Measurements from ENCODE around the gene SWAP70.

SWAP70 gene

DNA sequence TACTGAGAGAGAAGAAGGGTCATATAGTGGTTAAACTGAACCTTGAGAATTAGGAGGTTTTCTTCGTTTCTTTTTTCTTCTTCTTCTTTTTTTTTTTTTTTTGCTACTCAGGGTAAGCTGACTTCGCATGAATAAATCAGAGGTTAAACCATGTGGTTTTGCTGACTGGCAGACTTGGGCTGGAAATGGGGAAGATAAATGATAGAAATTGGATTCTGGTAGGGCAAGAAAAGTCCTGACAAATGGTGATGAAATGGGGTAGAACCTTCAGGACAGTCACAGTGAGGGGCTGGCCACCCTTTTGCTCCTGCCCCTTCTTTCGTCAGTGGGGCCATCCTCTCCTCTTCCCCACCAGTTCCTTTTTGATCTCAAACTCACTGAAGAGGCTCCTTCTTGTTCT, 1.6 kb upstream of the SWAP70 start:
- Histone ChIP-seq H3K4me3 (ENCODE audit: low read depth, low read length) (no peak overlapping the region), H3K4me1 (ENCODE audit: control insufficient read depth in 1 of 2, insufficient read depth in 2 of 2, low read length in 2 of 2) (peaks cover 4 to 5% of the 10 kb centered on the region in 2 experiments), H3K27ac (ENCODE audit: low read depth, low read length) (no peak overlapping the region), H3K79me1 (ENCODE audit: low read length) (peaks cover 14% of the 10 kb centered on the region), H4K12ac (ENCODE audit: low read depth, low read length) (no peak overlapping the region), H3K4ac (ENCODE audit: low read depth, low read length) (no peak overlapping the region), H3K27me3 (ENCODE audit: insufficient read depth, low read length) (no peaks in the 10 kb centered on the region), H3K9me3 (ENCODE audit: insufficient read depth, low read depth, low read length) (peaks cover 1% of the 10 kb centered on the region), H3K4me2 (ENCODE audit: low read length) (no peak overlapping the region), H4K8ac (ENCODE audit: low read depth, low read length) (no peak overlapping the region), H2BK120ac (ENCODE audit: insufficient read depth, low read length, poor library complexity) (peak overlapping the region; percentile 73), H3K36me3 (ENCODE audit: control insufficient read depth in 1 of 2, insufficient read depth in 2 of 2, low read length in 2 of 2) (peaks cover 0 to 3% of the 10 kb centered on the region in 2 experiments), H3K14ac (ENCODE audit: low read length) (no peak overlapping the region), H4K91ac (ENCODE audit: low read depth, low read length) (no peak overlapping the region), H2AFZ (ENCODE audit: insufficient read depth, low read length, poor library complexity) (no peak overlapping the region), H3K9ac (ENCODE audit: low read length) (no peak overlapping the region), H3K23ac (ENCODE audit: low read length) (no peak overlapping the region), H3K18ac (ENCODE audit: low read length) (no peak overlapping the region), H2BK12ac (ENCODE audit: low read length) (no peak overlapping the region), H2AK5ac (ENCODE audit: low read length) (no peak overlapping the region), H2BK5ac (ENCODE audit: low read depth, low read length, poor library complexity) (no peak overlapping the region), H3K79me2 (ENCODE audit: control insufficient read depth, insufficient read depth, low read length, poor library complexity) (peaks cover 18% of the 10 kb centered on the region)
- WGBS (ENCODE audit: extremely low coverage, insufficient coverage, insufficient read length) = no CpG with 5 or more reads among the region's 3 CpGs
- peak in 1 of 2 donors; percentile 18 for DNase-seq

DNA sequence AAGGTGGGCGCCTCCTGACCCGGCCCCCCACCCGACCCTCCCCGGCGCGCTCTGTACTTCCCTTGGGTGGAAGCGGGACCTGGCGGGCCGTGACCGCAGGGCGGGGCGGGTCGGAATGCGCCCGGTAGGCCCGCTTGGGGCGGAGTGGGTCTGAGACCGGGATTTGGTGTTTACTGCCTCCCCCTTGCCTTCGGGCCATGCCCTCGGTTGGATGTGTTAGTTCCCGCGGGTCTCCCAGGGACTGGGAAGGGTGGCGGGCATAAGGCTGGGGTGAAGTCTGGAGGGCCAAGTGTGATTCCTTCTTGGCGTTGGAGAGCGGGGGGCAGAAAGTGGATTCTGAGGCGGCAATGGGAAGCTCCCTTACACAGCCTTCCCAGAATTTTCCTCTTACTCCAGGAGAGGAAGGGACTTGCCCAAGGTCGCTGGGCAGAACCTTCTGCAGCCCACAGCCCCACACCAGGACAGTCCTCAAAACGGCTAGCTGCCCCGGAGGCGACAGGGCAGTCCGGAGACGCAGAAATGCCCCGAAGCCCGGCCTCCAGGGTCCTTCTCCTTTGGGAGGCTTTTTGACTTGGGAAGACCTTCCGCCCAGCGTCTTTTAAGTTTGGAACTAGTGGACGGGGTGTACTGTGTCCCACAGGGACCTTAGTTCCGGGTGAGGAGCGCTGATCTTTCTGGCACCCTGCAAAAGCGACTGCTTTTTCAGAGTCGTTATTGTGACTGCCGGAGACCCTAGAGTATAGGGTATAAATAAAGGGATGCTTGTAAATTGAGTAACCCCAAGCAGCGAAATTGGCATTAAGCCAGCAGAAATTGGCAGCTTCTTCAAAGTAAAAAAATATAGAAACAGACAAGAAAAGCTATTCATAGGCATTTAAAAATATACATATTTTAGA, 647 bp downstream of the SWAP70 start:
- peak overlapping the region; percentile 62 for H4K91ac ChIP-seq (ENCODE audit: low read depth, low read length)
- peak overlapping the region; percentile 55 for H4K12ac ChIP-seq (ENCODE audit: low read depth, low read length)
- H3K14ac ChIP-seq (ENCODE audit: low read length) = peak overlapping the region; percentile 76
- H3K27ac ChIP-seq (ENCODE audit: low read depth, low read length) = peak overlapping the region; percentile 70
- H3K18ac ChIP-seq (ENCODE audit: low read length) = peak overlapping the region; percentile 86
- H2AK5ac ChIP-seq (ENCODE audit: low read length) = peak overlapping the region; percentile 13
- H3K4me1 ChIP-seq (ENCODE audit: control insufficient read depth in 1 of 2, insufficient read depth in 2 of 2, low read length in 2 of 2) = peaks cover 4 to 5% of the 10 kb centered on the region in 2 experiments
- WGBS (ENCODE audit: extremely low coverage, insufficient coverage, insufficient read length) = no CpG with 5 or more reads among the region's 43 CpGs
- H3K79me2 ChIP-seq (ENCODE audit: control insufficient read depth, insufficient read depth, low read length, poor library complexity) = peaks cover 18% of the 10 kb centered on the region
- peak overlapping the region; percentile 69 for H2AFZ ChIP-seq (ENCODE audit: insufficient read depth, low read length, poor library complexity)
- peak overlapping the region; percentile 78 for H3K4me2 ChIP-seq (ENCODE audit: low read length)
- H3K36me3 ChIP-seq (ENCODE audit: control insufficient read depth in 1 of 2, insufficient read depth in 2 of 2, low read length in 2 of 2) = peaks cover 0 to 3% of the 10 kb centered on the region in 2 experiments
- H3K79me1 ChIP-seq (ENCODE audit: low read length) = peaks cover 14% of the 10 kb centered on the region
- peak overlapping the region; percentile 72 for H2BK120ac ChIP-seq (ENCODE audit: insufficient read depth, low read length, poor library complexity)
- no peak overlapping the region for H2BK12ac ChIP-seq (ENCODE audit: low read length)
- peak overlapping the region; percentile 70 for H4K8ac ChIP-seq (ENCODE audit: low read depth, low read length)
- H3K9me3 ChIP-seq (ENCODE audit: insufficient read depth, low read depth, low read length) = peaks cover 1% of the 10 kb centered on the region
- peak overlapping the region; percentile 78 for H3K4ac ChIP-seq (ENCODE audit: low read depth, low read length)
- H3K9ac ChIP-seq (ENCODE audit: low read length) = peak overlapping the region; percentile 92
- DNase-seq = peak; percentile 71 to 83
- peak overlapping the region; percentile 53 for H2BK5ac ChIP-seq (ENCODE audit: low read depth, low read length, poor library complexity)
- H3K27me3 ChIP-seq (ENCODE audit: insufficient read depth, low read length) = no peaks in the 10 kb centered on the region
- H3K23ac ChIP-seq (ENCODE audit: low read length) = no peak overlapping the region
- peak overlapping the region; percentile 93 for H3K4me3 ChIP-seq (ENCODE audit: low read depth, low read length)

DNA sequence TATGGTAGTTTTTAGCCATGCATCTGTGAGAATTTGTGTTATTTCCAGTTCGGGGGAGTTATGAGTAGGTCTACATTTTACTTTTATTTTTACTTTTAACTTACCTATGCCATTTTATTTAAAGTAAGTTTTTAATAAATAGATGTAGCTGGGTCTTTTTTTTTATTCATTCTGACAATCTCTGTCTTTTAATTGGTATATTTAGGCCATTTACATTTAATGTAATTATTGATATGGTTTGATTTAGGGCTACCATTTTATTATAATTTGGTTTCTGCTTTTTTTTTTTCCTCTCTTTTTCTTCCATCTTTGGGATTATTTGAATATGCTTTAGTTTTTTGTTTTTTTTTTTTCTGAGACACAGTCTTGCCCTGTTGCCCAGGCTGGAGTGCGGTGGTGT, 1.9 kb downstream of the SWAP70 start:
- H3K36me3 ChIP-seq (ENCODE audit: control insufficient read depth in 1 of 2, insufficient read depth in 2 of 2, low read length in 2 of 2) = peaks cover 0 to 3% of the 10 kb centered on the region in 2 experiments
- no peak overlapping the region for H2BK5ac ChIP-seq (ENCODE audit: low read depth, low read length, poor library complexity)
- no peak overlapping the region for H3K18ac ChIP-seq (ENCODE audit: low read length)
- peak overlapping the region; percentile 87 for H3K4ac ChIP-seq (ENCODE audit: low read depth, low read length)
- peaks cover 1% of the 10 kb centered on the region for H3K9me3 ChIP-seq (ENCODE audit: insufficient read depth, low read depth, low read length)
- H3K27ac ChIP-seq (ENCODE audit: low read depth, low read length) = no peak overlapping the region
- H4K8ac ChIP-seq (ENCODE audit: low read depth, low read length) = no peak overlapping the region
- H4K12ac ChIP-seq (ENCODE audit: low read depth, low read length) = no peak overlapping the region
- H3K9ac ChIP-seq (ENCODE audit: low read length) = no peak overlapping the region
- WGBS (ENCODE audit: extremely low coverage, insufficient coverage, insufficient read length) = no CpG with 5 or more reads among the region's 2 CpGs
- no peak overlapping the region for H3K4me2 ChIP-seq (ENCODE audit: low read length)
- no peak overlapping the region for H2BK120ac ChIP-seq (ENCODE audit: insufficient read depth, low read length, poor library complexity)
- peaks cover 4 to 5% of the 10 kb centered on the region in 2 experiments for H3K4me1 ChIP-seq (ENCODE audit: control insufficient read depth in 1 of 2, insufficient read depth in 2 of 2, low read length in 2 of 2)
- no peak overlapping the region for H2BK12ac ChIP-seq (ENCODE audit: low read length)
- H3K4me3 ChIP-seq (ENCODE audit: low read depth, low read length) = no peak overlapping the region
- DNase-seq = no peak
- H3K79me1 ChIP-seq (ENCODE audit: low read length) = peaks cover 14% of the 10 kb centered on the region
- H3K14ac ChIP-seq (ENCODE audit: low read length) = no peak overlapping the region
- no peak overlapping the region for H2AFZ ChIP-seq (ENCODE audit: insufficient read depth, low read length, poor library complexity)
- no peak overlapping the region for H4K91ac ChIP-seq (ENCODE audit: low read depth, low read length)
- peaks cover 18% of the 10 kb centered on the region for H3K79me2 ChIP-seq (ENCODE audit: control insufficient read depth, insufficient read depth, low read length, poor library complexity)
- no peaks in the 10 kb centered on the region for H3K27me3 ChIP-seq (ENCODE audit: insufficient read depth, low read length)
- H2AK5ac ChIP-seq (ENCODE audit: low read length) = no peak overlapping the region
- H3K23ac ChIP-seq (ENCODE audit: low read length) = no peak overlapping the region

DNA sequence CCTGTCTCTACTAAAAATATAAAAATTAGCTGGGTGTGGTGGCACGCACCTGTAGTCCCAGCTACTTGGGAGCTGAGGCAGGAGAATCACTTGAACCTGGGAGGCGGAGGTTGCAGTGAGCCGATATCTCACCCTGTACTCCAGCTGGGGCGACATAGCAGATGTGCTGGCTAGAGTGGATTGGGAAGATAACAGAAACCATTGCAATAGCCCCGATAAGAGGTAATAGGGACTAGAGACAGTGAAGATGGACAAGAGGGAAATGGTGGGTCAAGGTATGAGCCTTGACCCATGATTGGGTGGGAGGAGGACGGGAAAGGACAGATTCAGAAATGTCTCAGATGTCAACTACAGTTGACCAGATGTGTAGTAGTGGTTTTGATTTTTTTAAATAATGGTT, 6.1 kb downstream of the SWAP70 start:
- H2AFZ ChIP-seq (ENCODE audit: insufficient read depth, low read length, poor library complexity) = no peak overlapping the region
- peaks cover 7% of the 10 kb centered on the region for H3K79me2 ChIP-seq (ENCODE audit: control insufficient read depth, insufficient read depth, low read length, poor library complexity)
- peaks cover 1% of the 10 kb centered on the region for H3K9me3 ChIP-seq (ENCODE audit: insufficient read depth, low read depth, low read length)
- no peak overlapping the region for H4K12ac ChIP-seq (ENCODE audit: low read depth, low read length)
- no peak overlapping the region for H3K4me2 ChIP-seq (ENCODE audit: low read length)
- no peak overlapping the region for H3K4ac ChIP-seq (ENCODE audit: low read depth, low read length)
- no peak overlapping the region for H3K4me3 ChIP-seq (ENCODE audit: low read depth, low read length)
- no peaks in the 10 kb centered on the region for H3K27me3 ChIP-seq (ENCODE audit: insufficient read depth, low read length)
- no peak overlapping the region for H2AK5ac ChIP-seq (ENCODE audit: low read length)
- H3K18ac ChIP-seq (ENCODE audit: low read length) = no peak overlapping the region
- no peak overlapping the region for H3K27ac ChIP-seq (ENCODE audit: low read depth, low read length)
- H4K8ac ChIP-seq (ENCODE audit: low read depth, low read length) = no peak overlapping the region
- H3K4me1 ChIP-seq (ENCODE audit: control insufficient read depth in 1 of 2, insufficient read depth in 2 of 2, low read length in 2 of 2) = peaks cover 0 to 2% of the 10 kb centered on the region in 2 experiments
- no peak overlapping the region for H2BK12ac ChIP-seq (ENCODE audit: low read length)
- no peak overlapping the region for H2BK5ac ChIP-seq (ENCODE audit: low read depth, low read length, poor library complexity)
- no peaks in the 10 kb centered on the region for H3K79me1 ChIP-seq (ENCODE audit: low read length)
- H3K36me3 ChIP-seq (ENCODE audit: control insufficient read depth in 1 of 2, insufficient read depth in 2 of 2, low read length in 2 of 2) = peaks cover 3% of the 10 kb centered on the region in 2 experiments
- H4K91ac ChIP-seq (ENCODE audit: low read depth, low read length) = no peak overlapping the region
- DNase-seq = no peak
- H3K23ac ChIP-seq (ENCODE audit: low read length) = no peak overlapping the region
- H3K14ac ChIP-seq (ENCODE audit: low read length) = no peak overlapping the region
- WGBS (ENCODE audit: extremely low coverage, insufficient coverage, insufficient read length) = no CpG with 5 or more reads among the region's 6 CpGs
- H2BK120ac ChIP-seq (ENCODE audit: insufficient read depth, low read length, poor library complexity) = no peak overlapping the region
- no peak overlapping the region for H3K9ac ChIP-seq (ENCODE audit: low read length)
